Measurements from ENCODE around the gene SLC9A9.

Gene SLC9A9

DNA sequence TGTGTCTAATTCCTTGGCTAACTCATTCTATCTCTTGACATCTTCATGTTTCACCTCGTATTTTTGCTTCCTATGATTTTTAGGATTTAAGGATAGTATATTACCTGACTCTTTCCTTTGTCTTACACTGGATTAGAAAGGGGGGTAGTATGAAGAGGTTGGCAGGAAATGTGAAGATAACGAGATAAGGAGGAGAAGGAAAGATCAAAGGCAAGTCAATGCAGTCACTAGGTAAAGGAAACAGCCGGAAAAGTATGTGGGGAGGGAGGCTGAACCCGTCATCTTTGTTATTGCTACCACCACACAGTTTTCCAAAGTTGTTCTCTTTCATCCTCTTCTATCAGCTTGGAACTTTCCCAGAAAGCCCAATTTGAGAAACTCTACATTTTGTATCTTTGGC is 90.6 kb downstream of the SLC9A9 start:
- no peak for DNase-seq (ENCODE audit: low read depth in 2 of 2)

DNA sequence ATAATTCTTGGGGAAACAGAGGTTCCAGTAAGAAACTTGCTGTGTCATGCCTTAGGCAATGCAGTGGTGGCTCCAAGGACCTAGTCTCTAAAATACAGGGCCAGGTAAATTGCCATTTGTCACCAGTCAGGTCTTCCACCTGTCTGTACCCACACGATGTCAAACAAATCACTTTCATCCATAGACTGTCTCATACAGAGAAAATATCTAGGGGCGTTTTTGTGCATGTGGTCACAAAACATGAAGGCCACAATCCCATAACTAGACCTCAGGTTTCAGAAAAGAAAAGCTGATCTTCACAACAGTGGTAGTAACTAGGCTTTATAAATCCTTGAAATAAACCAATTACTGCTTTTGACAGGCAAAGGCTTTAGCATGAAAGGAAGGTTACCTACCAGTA is 92.3 kb downstream of the SLC9A9 start:
- no peak for DNase-seq (ENCODE audit: low read depth in 2 of 2)

DNA sequence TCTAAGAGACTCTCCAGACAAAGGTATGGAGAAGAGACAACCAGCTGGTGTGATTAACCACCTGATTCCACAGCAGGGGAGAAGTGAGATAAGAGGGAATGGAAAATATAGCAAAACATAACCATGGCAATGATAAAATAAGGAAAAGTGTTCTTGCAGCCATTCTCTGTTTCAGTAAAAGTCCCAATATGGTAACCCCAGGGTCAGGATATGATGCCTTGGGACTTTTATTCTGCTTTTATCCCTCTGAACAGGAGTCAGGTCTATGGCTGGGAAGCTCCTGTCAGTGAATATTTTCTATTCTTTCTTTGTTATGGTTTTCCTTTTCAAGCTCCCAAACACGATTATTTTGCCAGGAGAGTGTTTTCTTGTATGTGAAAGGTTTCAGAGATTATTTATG is 94.2 kb downstream of the SLC9A9 start:
- DNase-seq (ENCODE audit: low read depth in 2 of 2): no peak

DNA sequence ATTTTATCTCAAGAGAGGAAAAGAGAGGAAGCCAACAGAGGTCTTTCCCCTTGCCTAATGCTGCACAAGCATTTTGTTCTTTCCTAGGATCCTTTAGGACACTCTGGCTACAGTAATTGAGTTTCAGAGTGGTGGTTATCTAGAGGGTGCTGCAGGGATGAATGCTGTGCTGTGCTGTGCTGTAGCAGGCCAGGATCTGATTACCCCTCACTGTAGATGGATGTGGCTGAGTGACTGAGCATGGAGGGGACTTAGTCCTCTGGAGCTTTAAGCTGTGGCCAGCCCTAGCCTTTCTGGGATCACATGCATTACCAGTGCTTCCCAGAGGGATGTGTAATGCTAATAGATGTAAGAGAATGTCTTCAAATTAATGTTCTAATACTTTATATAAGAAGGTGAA is 94.8 kb downstream of the SLC9A9 start:
- DNase-seq (ENCODE audit: low read depth in 2 of 2): no peak

DNA sequence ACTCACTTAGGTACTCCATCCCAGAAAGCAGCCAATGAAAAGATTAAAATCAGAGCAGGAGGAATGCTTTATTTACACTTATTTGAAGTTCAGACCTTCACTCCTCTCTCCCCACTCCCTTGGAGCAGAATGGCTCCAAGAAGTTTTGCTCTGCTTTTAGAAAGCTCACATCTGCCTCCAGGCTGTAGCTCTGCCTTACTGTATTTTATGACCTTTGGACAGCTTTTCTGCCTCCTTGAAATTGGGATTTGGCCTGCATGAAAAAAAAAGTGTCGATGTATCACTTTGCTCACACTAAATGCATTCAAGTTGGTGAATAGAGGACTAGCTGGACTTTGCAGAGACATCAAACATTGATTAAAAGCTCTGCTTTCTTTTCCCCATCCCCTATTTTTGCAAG is 95.3 kb downstream of the SLC9A9 start:
- DNase-seq (ENCODE audit: low read depth in 2 of 2): no peak

DNA sequence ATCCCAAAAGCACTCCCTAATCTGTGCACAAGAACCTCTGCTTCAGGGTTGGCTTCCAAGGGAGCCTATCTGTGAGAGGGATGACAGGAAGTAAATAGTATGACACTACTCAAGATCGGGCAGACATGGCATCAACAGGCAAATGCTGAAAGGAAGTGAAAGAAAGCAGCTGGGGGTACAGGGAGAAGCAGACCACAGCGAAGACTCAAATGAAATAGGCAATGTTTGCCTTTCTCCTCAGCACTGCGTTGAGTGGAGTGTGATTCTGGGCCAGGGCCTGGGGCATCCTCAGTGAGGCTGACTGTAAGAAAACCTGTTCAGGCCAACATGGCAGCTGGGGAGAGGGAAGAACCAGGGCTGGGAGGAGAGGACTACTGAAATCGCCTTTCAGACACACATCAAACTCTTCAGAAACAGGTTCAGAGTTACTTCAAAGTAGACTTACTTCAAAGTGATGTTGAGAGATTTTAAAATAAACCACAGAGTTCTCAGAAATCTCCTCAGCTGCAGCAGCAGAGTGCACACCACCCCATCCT is 96.6 kb downstream of the SLC9A9 start:
- DNase-seq (ENCODE audit: low read depth in 2 of 2): no peak

DNA sequence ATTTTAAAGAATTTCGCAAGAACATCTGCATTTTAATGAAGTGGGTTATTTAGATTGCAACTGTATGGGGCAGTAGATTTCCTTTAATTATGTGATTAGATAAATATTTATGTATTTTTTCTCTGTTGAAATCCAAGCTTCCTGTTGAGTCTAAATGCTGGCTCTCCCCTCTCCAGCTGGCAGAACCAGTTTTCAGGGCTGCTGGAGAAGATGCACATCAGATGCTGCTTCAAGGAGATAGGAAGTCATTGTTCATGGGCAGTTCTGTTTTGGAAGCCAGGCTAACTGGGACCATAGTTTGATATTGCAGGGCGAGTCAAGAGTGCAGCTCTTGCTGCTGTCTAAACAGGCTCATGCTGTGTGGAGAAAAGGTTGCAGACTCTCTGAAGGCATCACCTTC is 97.4 kb downstream of the SLC9A9 start:
- no peak for DNase-seq (ENCODE audit: low read depth in 2 of 2)

DNA sequence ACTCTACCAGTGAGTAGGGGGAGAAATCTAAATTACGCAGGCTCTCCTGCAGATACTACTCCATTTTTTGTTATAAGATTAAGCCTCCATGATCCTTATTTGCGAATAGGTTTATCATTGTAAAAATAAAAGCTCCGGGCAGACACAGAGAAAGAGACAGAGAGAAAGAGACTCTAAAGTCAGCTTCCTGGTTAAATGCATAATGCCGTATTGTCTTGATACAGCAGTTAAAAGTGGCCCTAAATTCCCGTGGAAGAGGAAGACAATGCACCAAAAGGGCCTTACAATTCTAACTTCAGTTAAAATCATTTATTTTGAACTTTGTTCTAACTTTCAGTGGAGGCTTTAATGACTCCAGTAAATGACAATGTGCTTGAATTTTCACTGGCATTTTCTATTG is 98.3 kb downstream of the SLC9A9 start:
- no peak for DNase-seq (ENCODE audit: low read depth in 2 of 2)

DNA sequence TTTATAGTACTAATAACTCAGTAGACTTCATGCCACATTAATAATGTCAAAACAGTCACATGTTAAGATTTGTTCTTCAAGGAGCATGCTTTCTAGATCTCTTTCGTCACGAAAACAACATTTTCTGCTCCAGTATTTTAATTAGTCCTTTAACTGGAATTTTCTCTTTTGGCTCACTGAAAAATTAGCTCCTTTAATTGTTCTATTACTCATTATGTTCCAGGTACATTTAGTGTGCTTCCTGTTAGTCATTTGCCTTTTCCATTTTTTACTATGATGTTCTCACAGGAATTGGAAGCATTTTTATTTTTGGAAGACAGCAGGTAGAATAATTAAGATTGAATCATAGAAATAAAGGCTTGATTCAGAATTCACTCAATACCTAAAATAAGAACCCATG is 111.2 kb downstream of the SLC9A9 start:
- DNase-seq (ENCODE audit: low read depth in 2 of 2): no peak

DNA sequence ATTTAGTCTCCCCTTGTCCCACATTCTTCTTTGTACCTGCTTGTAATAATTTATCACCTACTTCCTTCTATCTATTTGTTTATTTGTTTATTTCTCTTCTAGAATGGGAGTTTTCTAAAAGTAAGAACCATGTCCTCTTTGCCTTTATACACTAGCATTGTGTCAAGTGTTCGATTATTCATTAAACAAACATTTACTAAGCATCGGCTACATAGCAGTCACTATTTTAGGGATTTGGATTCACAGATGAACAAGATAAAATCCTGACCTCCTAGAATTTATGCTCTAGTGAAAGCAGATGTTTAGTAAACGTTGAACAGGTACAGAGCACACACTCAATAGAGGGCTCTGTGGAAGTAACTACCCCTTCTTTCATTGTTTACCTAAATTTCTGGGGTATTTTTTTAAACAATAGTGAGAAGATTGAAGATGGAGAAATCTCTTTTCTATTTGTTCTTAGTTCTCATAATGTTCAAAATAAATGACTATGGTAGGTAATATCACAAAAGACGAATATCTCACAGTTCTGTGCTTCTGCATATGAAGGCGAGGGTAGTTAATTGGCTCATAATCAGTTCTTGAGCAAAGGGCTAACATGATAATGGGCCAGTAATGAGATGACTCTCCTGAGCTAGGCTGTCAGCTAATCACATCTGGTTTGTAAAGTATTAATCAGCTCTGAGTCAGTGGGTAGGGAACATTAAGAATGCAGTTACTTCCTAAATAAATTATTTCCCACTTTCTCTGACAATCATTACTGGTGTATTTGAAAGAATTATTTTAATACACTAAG is 111.9 kb downstream of the SLC9A9 start:
- no peak for DNase-seq (ENCODE audit: low read depth in 2 of 2)

DNA sequence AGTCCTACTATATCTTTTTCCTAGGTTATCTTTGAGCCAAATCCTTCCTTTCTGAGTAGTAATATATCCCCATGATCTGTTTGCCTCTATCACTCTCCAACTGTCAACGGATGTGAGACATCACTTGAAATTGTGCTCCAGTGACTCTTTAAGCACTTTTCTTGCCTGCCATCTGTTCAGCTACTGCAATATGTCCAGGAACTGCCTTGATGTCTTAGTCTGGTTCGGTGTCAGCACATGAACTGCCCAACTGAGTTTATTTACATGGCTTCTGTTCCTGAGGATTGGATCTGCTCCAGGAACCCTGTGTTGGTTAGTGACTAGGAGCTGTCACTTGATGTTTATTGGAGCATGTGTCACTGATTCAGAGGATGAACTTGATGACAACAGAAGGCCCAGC is 116.5 kb downstream of the SLC9A9 start:
- no peak for DNase-seq (ENCODE audit: low read depth in 2 of 2)

DNA sequence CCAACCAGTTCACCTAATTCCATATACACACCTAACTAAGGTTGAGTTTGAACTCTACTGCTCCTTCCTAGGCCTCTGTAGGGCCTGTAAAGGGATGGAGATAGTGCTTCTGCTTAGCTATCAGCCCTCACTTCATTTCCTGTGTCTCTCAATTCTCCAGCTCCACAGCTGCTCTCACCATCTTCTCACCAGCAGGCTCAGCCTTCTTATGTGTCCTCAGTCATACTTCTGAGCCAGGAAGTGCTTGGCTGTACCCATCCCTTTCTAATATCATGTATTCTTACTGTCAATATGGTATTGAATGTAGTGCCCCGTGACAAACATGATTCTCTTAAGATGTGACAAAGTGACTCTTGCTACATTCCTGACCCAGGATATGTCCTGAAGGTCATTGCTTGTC is 116.9 kb downstream of the SLC9A9 start:
- DNase-seq (ENCODE audit: low read depth in 2 of 2): no peak

DNA sequence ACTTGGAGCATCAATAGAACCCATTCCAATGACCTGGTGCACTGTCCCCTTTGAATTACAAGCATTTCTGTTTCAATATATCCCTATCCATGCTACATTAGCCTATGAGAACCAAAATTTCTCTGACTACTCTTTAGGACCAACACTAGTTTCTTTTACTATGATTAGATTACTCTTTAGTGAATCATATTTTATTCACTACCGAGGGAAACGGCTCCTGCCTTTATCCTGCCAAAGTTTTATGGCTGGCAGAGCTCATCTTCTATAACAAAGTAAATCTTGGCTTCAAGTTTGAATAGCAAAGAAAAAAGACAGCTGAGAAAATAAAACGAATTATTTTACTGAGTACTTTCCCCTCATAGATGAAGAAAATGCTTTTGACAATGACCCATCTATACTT is 120.9 kb downstream of the SLC9A9 start:
- DNase-seq (ENCODE audit: low read depth in 2 of 2): no peak

DNA sequence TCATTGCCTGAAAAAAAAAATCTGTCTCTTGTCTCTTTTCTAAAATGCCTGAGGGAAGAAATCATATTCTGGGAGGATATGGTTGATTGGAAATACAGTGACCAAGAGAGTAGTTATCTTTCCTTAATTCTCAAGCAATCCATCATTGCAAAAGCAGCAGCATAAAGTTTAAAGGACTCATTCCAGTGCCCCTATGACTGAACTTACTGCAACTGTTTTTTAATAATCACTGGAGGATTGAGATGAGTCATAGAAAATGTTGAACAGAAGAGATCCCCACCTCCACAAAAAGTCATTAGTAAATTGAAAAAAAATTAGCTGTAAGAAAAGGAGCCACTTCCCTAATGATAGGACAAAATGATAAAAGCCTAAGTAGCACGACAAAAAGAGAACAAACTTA is 121.5 kb downstream of the SLC9A9 start:
- DNase-seq (ENCODE audit: low read depth in 2 of 2): no peak

DNA sequence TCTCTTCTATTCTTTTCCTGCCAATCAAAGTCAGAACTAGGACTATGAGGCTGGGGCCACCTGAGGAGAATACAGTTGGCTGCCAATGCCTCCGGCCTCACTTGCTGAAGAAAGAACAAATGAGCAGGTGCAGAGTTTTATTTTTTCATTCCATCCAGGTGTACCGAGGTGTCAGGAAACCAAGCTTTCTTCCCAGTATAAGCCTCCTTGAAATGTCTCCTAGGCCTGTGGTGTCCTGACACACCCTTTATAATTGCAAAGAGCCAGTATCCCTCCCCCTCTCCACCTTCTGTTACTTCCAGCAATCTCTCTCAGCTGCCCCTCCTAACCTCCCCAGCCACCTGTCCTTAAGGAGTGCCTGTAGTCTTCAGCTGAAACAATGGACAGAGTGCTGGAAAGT is 127.9 kb downstream of the SLC9A9 start:
- no peak for DNase-seq (ENCODE audit: low read depth in 2 of 2)

DNA sequence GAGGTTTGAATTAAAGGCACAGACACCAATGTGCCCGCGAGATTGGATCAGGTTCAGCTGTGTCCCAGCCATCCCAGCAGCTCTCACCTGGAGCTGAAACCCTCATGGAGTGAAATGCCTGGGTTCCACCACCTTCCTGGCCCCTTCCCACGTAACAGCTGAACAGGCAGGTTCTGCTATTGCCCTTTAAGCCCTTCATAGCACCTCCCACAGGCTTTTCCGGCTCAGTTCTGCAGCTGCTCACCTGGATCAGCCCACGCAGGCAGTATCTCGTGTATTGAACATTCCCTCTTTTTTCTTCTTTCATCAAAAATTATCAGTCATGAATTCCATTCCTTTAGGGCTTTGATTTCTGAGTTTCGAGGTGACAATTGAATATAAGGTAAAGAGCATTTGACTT is 129.8 kb downstream of the SLC9A9 start:
- no peak for DNase-seq (ENCODE audit: low read depth in 2 of 2)

DNA sequence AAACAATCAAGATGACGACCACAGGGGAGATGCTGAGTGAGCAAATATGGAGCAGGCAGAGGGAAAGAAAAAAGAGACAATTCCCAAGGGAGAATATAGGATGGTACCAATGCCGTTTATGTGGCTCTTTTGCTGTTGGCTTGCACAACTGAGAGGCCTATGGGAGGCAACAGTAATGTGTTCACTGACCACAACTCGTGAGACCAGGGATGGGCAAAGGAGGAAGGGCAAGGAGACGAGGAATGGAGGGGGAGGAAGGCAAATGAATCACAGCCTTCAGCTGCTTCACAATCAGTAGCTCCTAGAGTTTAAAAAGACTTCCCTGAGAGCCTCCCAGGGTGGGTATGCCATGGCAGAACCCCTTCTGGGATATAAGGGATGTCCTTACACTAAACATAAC is 131.5 kb downstream of the SLC9A9 start:
- DNase-seq (ENCODE audit: low read depth in 2 of 2): no peak

DNA sequence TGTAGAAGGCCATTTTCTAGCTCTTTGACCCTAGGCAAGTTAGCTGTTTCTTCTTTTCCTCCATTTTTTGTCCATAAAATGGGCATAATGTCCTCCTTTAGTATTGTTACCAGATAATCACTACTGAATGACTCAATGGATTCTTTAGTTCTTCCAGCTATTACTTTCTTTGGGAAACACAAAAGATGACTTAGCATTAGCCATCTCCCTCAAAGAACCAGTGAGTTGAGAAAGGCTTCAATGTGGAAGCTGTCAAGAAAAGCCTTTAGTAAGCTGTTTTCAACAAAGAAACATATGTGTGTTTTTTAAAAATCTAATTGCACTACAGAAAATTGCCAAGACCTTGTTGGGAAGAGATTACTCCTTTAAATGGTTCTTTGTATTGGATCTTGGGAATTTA is 135.7 kb downstream of the SLC9A9 start:
- no peak for DNase-seq (ENCODE audit: low read depth in 2 of 2)

DNA sequence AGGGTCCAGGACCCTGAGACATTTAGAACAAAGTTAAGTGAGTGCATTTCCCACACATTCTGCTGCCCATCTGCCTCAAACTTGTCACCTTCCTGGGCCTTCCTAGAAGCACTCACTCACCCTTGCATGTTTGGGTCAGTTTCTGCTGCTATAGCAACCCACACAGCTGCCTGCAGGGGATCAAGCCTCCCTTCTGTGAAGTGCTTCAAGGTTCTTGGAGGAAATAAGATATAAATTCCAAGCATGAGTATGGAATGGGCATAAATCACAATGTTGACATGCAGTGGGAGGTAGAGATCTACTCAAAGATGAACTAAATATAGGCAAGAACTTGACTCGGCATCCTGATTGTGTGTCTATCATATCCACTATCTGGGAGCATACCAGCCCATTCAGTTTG is 140.4 kb downstream of the SLC9A9 start:
- peak in 1 of 2 experiments; percentile 1 for DNase-seq (ENCODE audit: low read depth in 2 of 2)

DNA sequence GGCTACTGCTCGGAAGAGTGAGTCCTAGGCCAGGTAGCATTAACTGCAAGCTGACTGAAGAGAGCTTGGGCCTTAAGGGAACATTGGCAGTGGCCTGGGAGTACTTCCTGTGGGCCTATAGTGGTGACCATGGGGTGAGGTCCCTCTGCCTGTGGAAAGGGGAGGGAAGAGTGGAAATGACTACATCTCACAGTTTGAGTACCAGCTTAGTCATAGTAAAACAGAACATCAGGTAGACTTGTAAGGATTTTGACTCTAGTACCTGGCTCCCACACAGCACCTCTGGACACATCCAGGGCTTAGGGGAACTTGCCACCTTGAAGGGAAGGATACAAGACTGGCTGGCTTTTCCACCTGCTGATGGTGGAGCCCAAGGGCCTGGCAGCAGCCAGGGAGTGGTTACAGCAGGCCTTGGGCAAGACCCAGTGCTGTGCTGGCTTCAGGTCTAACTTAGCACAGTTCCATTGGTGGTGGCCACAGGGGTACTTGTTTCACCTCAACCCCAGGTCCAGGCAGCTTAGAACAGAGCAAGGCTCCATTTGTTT is 147.8 kb downstream of the SLC9A9 start:
- no peak for DNase-seq (ENCODE audit: low read depth in 2 of 2)

DNA sequence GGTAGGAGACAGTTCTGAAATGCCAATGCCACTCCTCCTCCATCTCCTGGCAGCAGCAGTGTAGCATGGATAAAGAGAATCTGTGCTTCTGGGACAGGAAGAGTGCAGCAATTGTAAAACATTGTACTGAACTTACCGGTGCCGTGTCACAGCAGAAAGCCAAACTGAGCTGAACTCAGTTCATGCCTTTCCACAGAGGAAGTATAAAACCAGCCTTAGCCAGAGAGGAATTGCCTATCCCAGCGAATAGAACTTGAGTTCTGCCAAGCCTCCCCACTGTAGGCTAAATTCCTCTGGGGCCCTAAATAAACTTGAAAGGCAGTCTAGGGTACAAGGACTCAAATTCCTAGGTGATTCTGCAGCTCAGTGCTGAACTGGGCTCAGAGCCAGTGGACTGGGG is 148.8 kb downstream of the SLC9A9 start:
- DNase-seq (ENCODE audit: low read depth in 2 of 2): no peak

DNA sequence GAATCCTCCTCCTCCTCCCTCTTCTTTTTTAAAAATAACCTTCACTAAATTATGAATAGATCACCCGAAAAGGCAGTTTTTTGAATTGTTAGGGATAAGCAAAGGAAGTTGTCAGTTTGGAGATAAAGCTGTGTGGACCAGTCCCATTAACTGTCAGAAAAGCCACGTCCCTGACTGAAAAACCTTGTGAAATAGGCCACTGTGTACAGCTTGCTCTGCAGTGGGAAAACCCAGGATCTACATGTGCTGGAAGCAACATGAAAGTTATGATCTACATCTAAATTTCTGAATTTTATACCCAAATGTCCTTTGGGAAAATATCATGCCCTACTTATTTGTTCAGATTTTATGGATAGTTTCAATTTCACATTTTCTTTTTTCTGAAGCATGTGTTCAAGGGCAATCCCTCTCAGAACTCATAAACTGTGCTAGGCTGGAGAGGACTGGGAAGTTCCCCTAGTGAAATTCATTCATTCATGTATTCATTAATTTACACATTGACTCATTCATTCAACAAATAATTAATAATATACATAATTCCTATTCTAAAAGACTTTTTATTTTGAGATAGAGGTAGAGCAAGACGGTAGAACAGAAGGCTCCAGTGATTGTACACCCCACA is 149.5 kb downstream of the SLC9A9 start:
- DNase-seq (ENCODE audit: low read depth in 2 of 2): no peak

DNA sequence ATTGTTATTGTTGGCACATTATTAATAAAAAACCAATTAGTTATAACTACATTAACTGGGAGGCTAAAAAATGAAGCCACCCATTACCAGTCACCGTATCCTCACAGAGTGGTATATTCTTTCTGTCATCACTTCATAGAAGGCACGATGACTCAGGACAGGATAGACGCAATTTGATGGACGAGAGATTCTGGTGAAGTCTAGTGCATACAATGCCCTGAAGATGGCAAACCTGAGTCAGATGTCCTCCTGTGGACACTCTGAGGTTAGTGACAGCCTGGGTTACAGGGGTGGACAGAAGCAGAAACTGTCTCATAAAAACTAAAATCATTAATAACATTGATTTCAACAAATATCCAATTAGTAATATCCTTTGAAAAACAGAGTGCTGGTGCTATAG is 150.3 kb downstream of the SLC9A9 start:
- DNase-seq (ENCODE audit: low read depth in 2 of 2): no peak

Data from fibroblast of skin of left quadriceps (primary cell).